ENCODE data around the gene TMC1.
"Not testable (repeated sequence)": the region's sequence is repeated elsewhere in the genome, so short reads cannot be mapped to it uniquely, and the experiment has no call there.

TMC1 gene

DNA sequence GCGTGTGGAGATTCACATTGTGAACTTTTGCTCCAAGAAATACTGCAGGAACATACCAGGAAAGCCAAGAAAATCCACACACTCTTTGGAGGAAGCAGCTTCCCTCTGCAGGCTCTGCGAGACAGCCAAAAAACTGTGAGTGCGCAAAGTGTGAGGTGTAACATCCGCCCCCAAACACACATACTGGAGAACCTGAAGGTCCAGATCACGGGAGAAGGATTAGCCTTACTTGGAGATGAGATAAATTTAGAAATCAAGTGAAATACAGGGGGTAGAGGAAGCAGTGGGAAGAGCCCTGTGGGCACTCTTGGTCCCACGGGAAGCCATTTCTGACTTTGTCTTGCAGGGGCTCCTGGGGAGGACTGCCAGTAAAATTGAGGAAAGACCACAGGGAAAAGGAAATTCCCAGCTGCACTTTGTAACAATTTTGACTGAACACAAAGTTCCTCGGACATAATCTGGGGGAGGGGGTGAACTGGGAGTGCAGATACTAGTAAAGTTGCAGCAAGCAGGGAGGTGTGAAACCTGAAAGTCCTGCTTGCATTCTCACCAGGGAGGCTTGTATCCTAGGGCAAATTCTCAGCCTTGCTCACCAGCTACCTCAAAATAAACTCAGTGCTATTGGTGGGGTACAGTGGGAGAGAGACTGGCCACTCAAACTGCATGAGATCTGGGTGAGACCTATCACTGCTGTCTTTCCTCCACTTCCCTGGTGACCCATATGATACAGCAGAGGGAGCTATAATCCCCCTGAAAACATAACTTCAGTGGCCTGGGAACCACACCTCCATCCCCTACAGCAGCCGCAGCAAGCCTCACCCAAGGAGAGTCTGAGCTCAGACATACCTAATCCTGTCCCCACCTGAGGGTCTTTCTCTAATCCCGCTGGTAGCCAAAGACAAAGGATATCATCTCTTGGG lies 322.4 kb downstream of the TMC1 start:
- Histone ChIP-seq H3K4me3 (ENCODE audit: low read length, poor library complexity, severe bottlenecking) (no peak overlapping the region), H3K27me3 (ENCODE audit: insufficient read depth, low read length, poor library complexity, severe bottlenecking) (no peaks in the 10 kb centered on the region), H3K4me1 (ENCODE audit: insufficient read depth, low read length, poor library complexity, severe bottlenecking) (no peaks in the 10 kb centered on the region), H2AFZ (ENCODE audit: low read length) (peak overlapping the region; percentile 35; the same call in 1 of the 2 replicates), H4K20me1 (ENCODE audit: insufficient read depth, low read length, poor library complexity, severe bottlenecking) (no peaks in the 10 kb centered on the region), H3K36me3 (ENCODE audit: insufficient read depth, low read length) (no peaks in the 10 kb centered on the region), H3F3A (ENCODE audit: low read depth) (no peaks in the 10 kb centered on the region), H3K9me2 (replicated peaks; ENCODE audit: low read depth, low read length) (no peaks in the 10 kb centered on the region), H3K9ac (ENCODE audit: low read depth, low read length, poor library complexity, severe bottlenecking) (no peak overlapping the region), H3K9me3 (ENCODE audit: insufficient read depth, low read depth, low read length) (no peaks in the 10 kb centered on the region), H3K79me2 (ENCODE audit: insufficient read depth, low read length) (no peaks in the 10 kb centered on the region), H3K4me2 (ENCODE audit: low read depth, low read length, poor library complexity, severe bottlenecking) (no peak overlapping the region)
- no peak for TF ChIP-seq EZH2phosphoT487 (IDR thresholded peaks at IDR 0.05; ENCODE audit: borderline replicate concordance)
- TF ChIP-seq, protein P1, sequence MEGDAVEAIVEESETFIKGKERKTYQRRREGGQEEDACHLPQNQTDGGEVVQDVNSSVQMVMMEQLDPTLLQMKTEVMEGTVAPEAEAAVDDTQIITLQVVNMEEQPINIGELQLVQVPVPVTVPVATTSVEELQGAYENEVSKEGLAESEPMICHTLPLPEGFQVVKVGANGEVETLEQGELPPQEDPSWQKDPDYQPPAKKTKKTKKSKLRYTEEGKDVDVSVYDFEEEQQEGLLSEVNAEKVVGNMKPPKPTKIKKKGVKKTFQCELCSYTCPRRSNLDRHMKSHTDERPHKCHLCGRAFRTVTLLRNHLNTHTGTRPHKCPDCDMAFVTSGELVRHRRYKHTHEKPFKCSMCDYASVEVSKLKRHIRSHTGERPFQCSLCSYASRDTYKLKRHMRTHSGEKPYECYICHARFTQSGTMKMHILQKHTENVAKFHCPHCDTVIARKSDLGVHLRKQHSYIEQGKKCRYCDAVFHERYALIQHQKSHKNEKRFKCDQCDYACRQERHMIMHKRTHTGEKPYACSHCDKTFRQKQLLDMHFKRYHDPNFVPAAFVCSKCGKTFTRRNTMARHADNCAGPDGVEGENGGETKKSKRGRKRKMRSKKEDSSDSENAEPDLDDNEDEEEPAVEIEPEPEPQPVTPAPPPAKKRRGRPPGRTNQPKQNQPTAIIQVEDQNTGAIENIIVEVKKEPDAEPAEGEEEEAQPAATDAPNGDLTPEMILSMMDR (conservative IDR thresholded peaks at IDR 0.05; ENCODE audit: low read length): peak; percentile 53

DNA sequence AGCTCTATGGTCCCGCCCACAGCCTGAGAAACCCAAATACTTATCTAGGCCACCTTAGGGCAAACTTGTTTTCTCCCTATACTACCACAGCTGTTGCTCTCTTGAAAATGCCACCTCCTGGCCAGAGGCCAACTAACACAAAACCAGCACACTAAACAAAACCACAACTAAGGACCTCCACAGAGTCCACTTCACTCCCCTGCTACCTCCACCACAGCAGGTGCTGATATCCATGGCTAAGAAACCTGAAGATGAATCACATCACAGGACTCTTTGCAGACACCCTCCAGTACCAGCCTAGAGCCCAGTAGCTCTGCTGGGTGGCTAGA lies 323.0 kb downstream of the TMC1 start:
- Histone ChIP-seq H2AFZ (ENCODE audit: low read length) (no peak overlapping the region), H3K79me2 (ENCODE audit: insufficient read depth, low read length) (no peaks in the 10 kb centered on the region), H3K4me2 (ENCODE audit: low read depth, low read length, poor library complexity, severe bottlenecking) (no peak overlapping the region), H3K9me2 (replicated peaks; ENCODE audit: low read depth, low read length) (no peaks in the 10 kb centered on the region), H3K4me1 (ENCODE audit: insufficient read depth, low read length, poor library complexity, severe bottlenecking) (no peaks in the 10 kb centered on the region), H3K4me3 (ENCODE audit: low read length, poor library complexity, severe bottlenecking) (no peak overlapping the region), H3K9me3 (ENCODE audit: insufficient read depth, low read depth, low read length) (no peaks in the 10 kb centered on the region), H3K36me3 (ENCODE audit: insufficient read depth, low read length) (no peaks in the 10 kb centered on the region), H3K27me3 (ENCODE audit: insufficient read depth, low read length, poor library complexity, severe bottlenecking) (no peaks in the 10 kb centered on the region), H3K9ac (ENCODE audit: low read depth, low read length, poor library complexity, severe bottlenecking) (no peak overlapping the region), H3F3A (ENCODE audit: low read depth) (no peaks in the 10 kb centered on the region), H4K20me1 (ENCODE audit: insufficient read depth, low read length, poor library complexity, severe bottlenecking) (no peaks in the 10 kb centered on the region)
- TF ChIP-seq EZH2phosphoT487 (IDR thresholded peaks at IDR 0.05; ENCODE audit: borderline replicate concordance): no peak
- TF ChIP-seq, protein P1 (conservative IDR thresholded peaks at IDR 0.05; ENCODE audit: low read length): peak; percentile 7; the same call in 1 of the 2 replicates

DNA sequence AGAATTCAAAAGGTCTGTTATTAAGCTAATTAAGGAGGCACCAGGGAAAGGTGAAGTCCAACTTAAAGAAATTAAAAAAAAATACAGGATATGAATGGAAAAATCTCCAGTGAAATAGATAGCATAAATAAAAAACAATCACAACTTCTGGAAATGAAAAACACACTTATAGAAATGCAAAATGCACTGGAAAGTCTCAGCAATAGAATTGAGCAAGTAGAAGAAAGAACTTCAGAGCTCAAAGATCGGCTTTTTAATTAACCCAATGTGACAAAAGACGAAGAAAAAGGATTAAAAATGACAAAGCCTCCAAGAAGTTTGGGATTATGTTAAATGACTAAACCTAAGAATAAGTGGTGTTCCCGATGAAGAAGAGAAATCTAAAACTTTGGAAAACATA lies 323.6 kb downstream of the TMC1 start:
- not testable (repeated sequence) for H4K20me1 ChIP-seq (ENCODE audit: insufficient read depth, low read length, poor library complexity, severe bottlenecking); H3K9me2 ChIP-seq (replicated peaks; ENCODE audit: low read depth, low read length); H3K9ac ChIP-seq (ENCODE audit: low read depth, low read length, poor library complexity, severe bottlenecking); H3K9me3 ChIP-seq (ENCODE audit: insufficient read depth, low read depth, low read length); H2AFZ ChIP-seq (ENCODE audit: low read length); H3F3A ChIP-seq (ENCODE audit: low read depth); H3K36me3 ChIP-seq (ENCODE audit: insufficient read depth, low read length); H3K4me1 ChIP-seq (ENCODE audit: insufficient read depth, low read length, poor library complexity, severe bottlenecking); H3K4me2 ChIP-seq (ENCODE audit: low read depth, low read length, poor library complexity, severe bottlenecking); H3K4me3 ChIP-seq (ENCODE audit: low read length, poor library complexity, severe bottlenecking); H3K79me2 ChIP-seq (ENCODE audit: insufficient read depth, low read length); H3K27me3 ChIP-seq (ENCODE audit: insufficient read depth, low read length, poor library complexity, severe bottlenecking)

DNA sequence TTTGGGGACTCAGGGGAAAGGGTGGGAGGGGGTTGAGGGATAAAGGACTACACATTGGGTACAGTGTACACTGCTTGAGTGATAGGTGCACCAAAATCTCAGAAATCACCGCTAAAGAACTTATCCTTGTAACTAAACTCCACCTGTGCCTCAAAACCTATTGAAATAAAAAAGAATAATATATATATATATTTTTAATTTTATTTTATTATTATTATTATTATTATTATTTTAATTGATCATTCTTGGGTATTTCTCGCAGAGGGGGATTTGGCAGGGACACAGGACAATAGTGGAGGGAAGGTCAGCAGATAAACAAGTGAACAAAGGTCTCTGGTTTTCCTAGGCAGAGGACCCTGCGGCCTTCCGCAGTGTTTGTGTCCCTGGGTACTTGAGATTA lies 328.8 kb downstream of the TMC1 start:
- H4K20me1 ChIP-seq (ENCODE audit: insufficient read depth, low read length, poor library complexity, severe bottlenecking); H3K79me2 ChIP-seq (ENCODE audit: insufficient read depth, low read length); H3F3A ChIP-seq (ENCODE audit: low read depth); H3K36me3 ChIP-seq (ENCODE audit: insufficient read depth, low read length); H2AFZ ChIP-seq (ENCODE audit: low read length); H3K9me3 ChIP-seq (ENCODE audit: insufficient read depth, low read depth, low read length); H3K27me3 ChIP-seq (ENCODE audit: insufficient read depth, low read length, poor library complexity, severe bottlenecking); H3K9me2 ChIP-seq (replicated peaks; ENCODE audit: low read depth, low read length); H3K9ac ChIP-seq (ENCODE audit: low read depth, low read length, poor library complexity, severe bottlenecking); H3K4me1 ChIP-seq (ENCODE audit: insufficient read depth, low read length, poor library complexity, severe bottlenecking); H3K4me3 ChIP-seq (ENCODE audit: low read length, poor library complexity, severe bottlenecking); H3K4me2 ChIP-seq (ENCODE audit: low read depth, low read length, poor library complexity, severe bottlenecking): not testable (repeated sequence)
